Measurements from ENCODE around the gene GDPD4. TPM values are rescaled to one million over a fixed set of nuclear protein-coding genes. Genes with fewer than 3 reads are reported as not detected.
A peak's percentile ranks its signal among the peaks of the same experiment; 100 is the strongest.

The GDPD4 gene
- total and polyA plus RNA-seq, 2 donors = not detected

DNA sequence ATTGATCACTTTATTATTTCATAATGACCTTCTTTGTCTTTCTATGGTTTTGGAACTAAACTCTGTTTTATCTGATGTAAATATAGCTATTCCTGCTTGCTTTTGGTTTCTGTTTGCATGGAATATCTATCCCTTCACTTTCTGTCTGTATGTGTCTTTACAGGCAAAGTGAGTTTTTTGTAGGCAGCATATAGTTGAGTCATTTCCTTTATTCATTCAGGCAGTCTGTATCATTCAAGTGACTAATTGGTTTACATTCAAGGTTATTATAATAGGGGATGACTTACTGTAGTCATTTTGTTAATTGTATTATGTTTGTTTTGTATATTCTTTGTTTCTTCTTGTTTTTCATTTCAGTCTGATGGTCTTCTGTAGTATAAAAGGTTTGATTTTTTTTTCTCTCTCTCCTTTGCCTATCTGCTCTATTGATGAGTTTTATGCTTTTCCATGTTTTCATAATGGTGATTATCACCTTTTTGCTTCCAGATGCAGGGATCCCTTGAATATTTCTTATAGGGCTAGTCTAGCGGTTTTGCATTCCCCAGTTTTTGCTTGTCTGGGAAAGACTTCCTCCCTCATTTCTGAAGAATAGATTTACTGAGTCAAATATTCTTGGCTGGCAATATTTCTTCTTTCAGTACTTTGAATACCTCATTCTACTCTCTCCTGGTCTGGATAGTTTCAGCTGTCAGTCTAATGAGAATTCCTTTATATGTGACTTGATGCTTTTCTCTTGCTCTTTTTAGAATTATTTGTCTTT, 50.4 kb downstream of the GDPD4 start:
- no peak for DNase-seq (ENCODE audit: extremely low spot score)
- no peaks in the 10 kb centered on the region for H3K36me3 ChIP-seq (ENCODE audit: insufficient read depth)
- no peak overlapping the region for H3K27ac ChIP-seq (ENCODE audit: low read depth)
- 97% methylated on average over 1 of the region's 1 CpG for WGBS
- H3K4me1 ChIP-seq (ENCODE audit: insufficient read depth) = no peaks in the 10 kb centered on the region
- H3K4me3 ChIP-seq (ENCODE audit: low read depth, low read length) = no peak overlapping the region

DNA sequence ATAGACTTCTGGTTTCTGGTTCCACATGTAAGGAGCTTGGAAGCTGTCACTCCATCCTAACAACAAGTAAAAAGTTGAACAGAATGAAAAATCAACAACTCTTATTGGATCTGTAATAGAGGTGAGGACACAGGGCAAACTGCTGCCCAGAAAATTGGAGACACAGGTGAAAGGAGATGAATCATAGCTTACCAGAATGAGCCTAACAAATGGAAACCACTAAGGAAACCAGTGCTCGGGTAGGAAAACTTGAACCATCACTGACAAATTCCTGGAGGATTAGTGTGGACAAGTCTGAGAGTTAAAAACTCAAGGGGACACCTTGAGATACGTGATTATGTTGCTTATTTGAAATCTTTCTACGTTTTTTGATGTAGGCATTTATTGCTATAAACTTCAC, 52.1 kb downstream of the GDPD4 start:
- no peak overlapping the region for H3K4me3 ChIP-seq (ENCODE audit: low read depth, low read length)
- H3K4me1 ChIP-seq (ENCODE audit: insufficient read depth) = no peaks in the 10 kb centered on the region
- WGBS = 53% methylated on average over 3 of the region's 3 CpGs
- no peak overlapping the region for H3K27ac ChIP-seq (ENCODE audit: low read depth)
- DNase-seq (ENCODE audit: extremely low spot score) = no peak
- H3K36me3 ChIP-seq (ENCODE audit: insufficient read depth) = no peaks in the 10 kb centered on the region

DNA sequence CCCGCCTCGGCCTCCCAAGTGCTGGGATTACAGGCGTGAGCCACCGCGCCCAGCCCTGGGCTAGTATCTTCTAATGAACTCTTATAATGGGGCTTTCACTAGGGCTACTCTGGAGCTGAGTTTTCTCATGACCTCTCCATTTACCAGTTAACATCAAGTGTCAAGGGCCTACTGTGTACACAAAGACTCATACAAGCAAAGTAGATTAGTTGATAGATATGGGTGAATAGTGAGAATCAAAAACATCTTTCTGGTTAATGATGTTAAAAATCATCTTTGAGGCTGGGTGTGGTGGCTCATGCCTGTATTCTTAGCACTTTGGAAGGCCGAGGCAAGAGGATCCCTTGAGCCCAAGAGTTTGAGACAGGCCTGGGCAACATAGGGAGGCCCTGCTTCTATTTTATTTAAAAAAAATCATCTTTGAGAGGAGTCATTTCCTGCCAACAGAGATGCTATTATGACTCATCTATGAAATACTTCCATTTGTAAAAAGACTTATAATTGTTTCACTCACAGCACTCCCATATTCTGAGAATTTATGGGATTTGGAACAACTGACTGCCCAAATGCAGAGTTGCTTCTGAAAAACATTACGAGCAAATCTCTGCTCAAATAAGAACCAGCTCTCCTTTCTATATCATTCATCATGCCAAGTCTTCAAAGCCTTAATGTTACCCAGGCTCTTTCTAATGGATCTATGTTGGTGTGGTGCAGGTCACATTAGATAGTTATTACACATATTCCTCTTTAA, 57.0 kb downstream of the GDPD4 start:
- WGBS = 82% methylated on average over 7 of the region's 7 CpGs
- Histone ChIP-seq H3K4me3 (ENCODE audit: low read depth, low read length) (no peak overlapping the region), H3K36me3 (ENCODE audit: insufficient read depth) (no peaks in the 10 kb centered on the region), H3K27ac (ENCODE audit: low read depth) (no peak overlapping the region), H3K4me1 (ENCODE audit: insufficient read depth) (no peaks in the 10 kb centered on the region)
- peak; percentile 57 for DNase-seq (ENCODE audit: extremely low spot score)

DNA sequence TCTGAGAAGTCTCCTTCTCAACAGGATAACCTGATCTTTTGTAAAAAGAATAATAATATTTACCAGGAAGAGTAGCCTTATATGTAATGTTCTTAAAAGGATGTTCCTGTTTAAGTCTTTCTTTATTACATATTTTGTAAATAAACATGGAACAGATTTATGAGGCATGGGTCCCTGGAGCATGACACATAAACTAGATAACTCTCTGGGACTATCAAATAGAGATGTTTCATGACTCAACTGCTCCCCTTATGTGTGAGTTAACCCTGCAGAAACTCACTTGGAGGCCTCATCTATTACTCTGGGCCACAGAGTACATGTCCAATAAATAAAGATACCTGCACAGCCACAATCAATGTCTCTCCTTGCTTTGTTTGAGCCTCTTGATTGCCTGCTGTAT, 64.6 kb downstream of the GDPD4 start:
- Histone ChIP-seq H3K4me1 (ENCODE audit: insufficient read depth) (no peaks in the 10 kb centered on the region), H3K4me3 (ENCODE audit: low read depth, low read length) (no peak overlapping the region), H3K27ac (ENCODE audit: low read depth) (no peak overlapping the region), H3K36me3 (ENCODE audit: insufficient read depth) (no peaks in the 10 kb centered on the region)
- DNase-seq (ENCODE audit: extremely low spot score) = no peak

DNA sequence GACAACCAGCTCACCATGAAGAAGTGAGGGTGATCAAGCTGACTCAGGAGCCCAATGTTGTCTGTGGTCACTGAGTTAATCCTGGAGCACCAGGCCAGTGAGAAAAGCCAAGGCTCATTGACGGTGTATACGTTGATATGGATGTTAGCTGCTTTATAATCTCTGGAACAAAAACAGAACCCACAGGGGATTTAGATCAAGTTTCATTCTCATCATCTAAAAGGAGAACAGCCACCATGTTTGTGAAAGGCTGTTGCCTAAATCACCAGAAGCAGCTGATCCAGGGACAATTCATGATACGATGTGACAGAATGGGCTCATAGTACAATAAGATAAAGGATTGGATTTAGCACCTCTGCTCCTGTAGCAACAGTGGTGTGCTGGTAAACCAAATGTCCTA, 68.5 kb downstream of the GDPD4 start:
- 83% methylated on average over 3 of the region's 3 CpGs for WGBS
- Histone ChIP-seq H3K27ac (ENCODE audit: low read depth) (no peak overlapping the region), H3K36me3 (ENCODE audit: insufficient read depth) (no peaks in the 10 kb centered on the region), H3K4me1 (ENCODE audit: insufficient read depth) (no peaks in the 10 kb centered on the region), H3K4me3 (ENCODE audit: low read depth, low read length) (no peak overlapping the region)
- no peak for DNase-seq (ENCODE audit: extremely low spot score)

DNA sequence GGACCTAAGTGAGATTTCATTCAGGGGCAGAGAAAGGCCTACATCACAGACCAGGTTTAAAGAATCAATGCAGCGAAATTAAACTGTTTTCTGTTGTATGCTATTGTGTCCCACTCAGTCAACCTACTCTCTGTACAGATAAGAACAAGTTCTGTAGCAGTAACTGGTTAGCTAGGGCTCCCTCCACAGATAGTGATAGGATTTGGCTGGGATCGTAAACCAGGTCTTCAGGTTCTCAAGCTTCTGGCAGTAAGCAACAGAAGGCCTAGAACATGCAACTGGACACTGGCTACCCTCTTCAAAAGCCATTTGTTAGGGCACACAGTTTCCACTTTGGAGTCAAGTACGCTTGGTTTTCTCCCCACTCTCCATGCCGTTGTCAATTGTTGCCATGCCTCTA, 69.2 kb downstream of the GDPD4 start:
- no peak for DNase-seq (ENCODE audit: extremely low spot score)
- Histone ChIP-seq H3K4me3 (ENCODE audit: low read depth, low read length) (no peak overlapping the region), H3K27ac (ENCODE audit: low read depth) (no peak overlapping the region), H3K4me1 (ENCODE audit: insufficient read depth) (no peaks in the 10 kb centered on the region), H3K36me3 (ENCODE audit: insufficient read depth) (no peaks in the 10 kb centered on the region)
- WGBS = 91% methylated on average over 4 of the region's 4 CpGs

DNA sequence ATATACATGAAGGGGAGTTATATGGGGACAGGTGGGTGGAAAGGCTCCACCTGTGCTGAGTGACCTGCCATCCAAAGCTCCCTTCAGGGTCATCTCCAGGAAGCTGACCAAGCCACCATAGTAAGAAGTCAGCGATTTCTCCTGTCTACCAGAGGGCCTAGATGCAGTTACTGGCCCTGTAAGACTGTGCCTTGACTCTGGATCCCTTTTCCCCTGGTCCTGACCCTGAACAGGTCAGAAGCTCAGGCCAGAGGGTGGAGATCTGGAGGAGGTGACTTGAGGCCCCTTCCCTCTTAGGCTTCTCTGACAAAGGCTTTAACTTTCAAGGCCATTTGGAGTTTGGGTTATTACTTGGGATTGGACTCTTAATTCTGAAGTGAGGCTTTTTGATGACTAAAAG, 69.7 kb downstream of the GDPD4 start:
- no peaks in the 10 kb centered on the region for H3K4me1 ChIP-seq (ENCODE audit: insufficient read depth)
- no peaks in the 10 kb centered on the region for H3K36me3 ChIP-seq (ENCODE audit: insufficient read depth)
- H3K27ac ChIP-seq (ENCODE audit: low read depth) = no peak overlapping the region
- no peak for DNase-seq (ENCODE audit: extremely low spot score)
- 90% methylated on average over 1 of the region's 1 CpG for WGBS
- H3K4me3 ChIP-seq (ENCODE audit: low read depth, low read length) = no peak overlapping the region

DNA sequence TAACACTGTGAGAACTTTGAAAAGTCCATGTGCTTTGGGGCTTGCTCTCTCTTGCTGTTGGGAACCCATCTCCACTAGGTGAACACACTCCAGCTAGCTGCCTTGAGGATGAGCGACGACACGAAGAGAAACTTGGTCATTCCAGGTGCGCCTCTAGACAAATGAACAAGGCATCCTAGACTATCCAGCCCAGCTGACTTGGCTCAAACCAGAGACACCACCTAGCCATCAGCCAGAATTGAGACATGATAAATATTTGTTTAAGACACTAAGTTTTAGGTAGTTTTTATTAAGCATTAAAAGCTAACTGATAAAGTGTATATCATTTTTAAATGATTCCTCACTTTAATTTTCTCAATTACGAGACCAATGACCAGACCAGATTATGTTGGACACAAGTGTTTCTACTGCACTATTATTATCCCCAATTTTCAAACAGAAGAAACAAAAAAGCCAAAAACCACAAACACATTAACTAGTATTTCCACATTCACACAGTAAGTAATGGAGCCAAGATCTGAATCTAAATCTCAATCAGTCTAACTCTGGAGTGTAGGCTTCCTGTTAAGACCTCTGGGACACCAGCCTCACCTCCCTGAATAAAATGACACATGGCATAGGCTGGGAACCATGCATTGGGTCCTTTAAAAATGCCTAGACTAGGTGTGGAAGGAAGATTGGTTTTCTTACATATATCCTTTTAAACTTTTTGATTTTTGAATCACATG, 70.4 kb downstream of the GDPD4 start:
- H3K4me1 ChIP-seq (ENCODE audit: insufficient read depth) = no peaks in the 10 kb centered on the region
- H3K4me3 ChIP-seq (ENCODE audit: low read depth, low read length) = no peak overlapping the region
- H3K36me3 ChIP-seq (ENCODE audit: insufficient read depth) = no peaks in the 10 kb centered on the region
- no peak for DNase-seq (ENCODE audit: extremely low spot score)
- WGBS = 94% methylated on average over 5 of the region's 5 CpGs
- no peak overlapping the region for H3K27ac ChIP-seq (ENCODE audit: low read depth)

DNA sequence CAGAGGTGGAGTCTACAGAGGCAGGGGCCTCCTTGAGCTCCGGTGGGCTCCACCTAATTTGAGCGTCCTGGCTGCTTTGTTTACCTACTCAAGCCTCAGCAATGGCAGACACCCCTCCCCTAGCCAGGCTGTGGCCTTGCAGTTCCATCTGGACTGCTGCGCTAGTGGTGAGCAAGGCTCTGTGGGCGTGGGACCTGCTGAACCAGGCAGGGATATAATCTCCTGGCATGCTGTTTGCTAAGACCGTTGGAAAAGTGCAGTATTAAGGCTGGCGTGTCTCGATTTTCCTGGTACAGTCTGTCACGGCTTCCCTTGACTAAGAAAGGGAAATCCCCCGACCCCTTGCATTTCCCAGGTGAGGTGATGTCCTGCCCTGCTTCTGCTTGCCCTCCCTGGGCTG, 77.7 kb downstream of the GDPD4 start:
- H3K36me3 ChIP-seq (ENCODE audit: insufficient read depth) = no peaks in the 10 kb centered on the region
- WGBS = 65% methylated on average over 9 of the region's 9 CpGs
- no peak for DNase-seq (ENCODE audit: extremely low spot score)
- H3K27ac ChIP-seq (ENCODE audit: low read depth) = no peak overlapping the region
- H3K4me3 ChIP-seq (ENCODE audit: low read depth, low read length) = no peak overlapping the region
- H3K4me1 ChIP-seq (ENCODE audit: insufficient read depth) = no peaks in the 10 kb centered on the region

DNA sequence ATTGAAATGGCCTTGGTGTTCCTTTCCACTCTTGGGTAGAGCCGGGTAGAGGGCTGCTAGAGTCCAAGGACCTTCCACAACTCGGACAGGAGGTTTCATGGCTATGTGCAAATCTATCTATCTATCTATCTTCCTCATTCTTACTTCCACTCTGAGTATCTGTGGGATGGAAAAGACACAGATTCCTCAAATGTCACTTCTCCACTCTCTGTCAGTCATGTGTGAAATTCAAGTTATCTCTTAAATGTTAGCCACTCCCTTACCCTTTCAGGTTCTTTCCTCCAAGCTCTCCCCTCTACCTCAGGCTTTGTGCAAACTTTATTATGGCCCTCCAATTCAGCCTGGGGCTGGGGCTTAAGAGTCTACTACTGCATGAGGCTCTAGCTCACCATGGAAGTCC, 84.3 kb downstream of the GDPD4 start:
- no peak overlapping the region for H3K4me3 ChIP-seq (ENCODE audit: low read depth, low read length)
- no peaks in the 10 kb centered on the region for H3K4me1 ChIP-seq (ENCODE audit: insufficient read depth)
- DNase-seq (ENCODE audit: extremely low spot score) = no peak
- no peak overlapping the region for H3K27ac ChIP-seq (ENCODE audit: low read depth)
- no peaks in the 10 kb centered on the region for H3K36me3 ChIP-seq (ENCODE audit: insufficient read depth)
- 82% methylated on average over 2 of the region's 2 CpGs for WGBS

DNA sequence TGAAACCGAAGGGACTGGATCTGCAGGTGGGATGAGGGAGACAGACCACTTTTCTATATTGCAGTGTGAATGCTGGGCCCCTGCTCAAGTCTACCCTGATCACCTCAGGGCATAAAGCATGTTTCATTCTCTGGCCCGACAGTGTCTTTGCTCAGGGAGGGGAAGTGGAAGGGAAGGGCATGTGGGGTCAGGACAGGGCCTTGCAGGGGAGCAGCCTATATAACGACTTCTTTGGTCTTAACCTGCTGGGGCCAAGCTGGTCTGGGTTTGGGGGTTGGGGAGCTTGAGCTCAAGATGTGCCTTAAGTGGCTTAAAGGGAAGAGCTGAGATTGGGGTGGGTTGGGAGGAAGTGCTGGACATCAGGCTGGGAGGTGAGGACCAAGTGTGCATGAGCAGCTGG, 86.4 kb downstream of the GDPD4 start:
- Histone ChIP-seq H3K36me3 (ENCODE audit: insufficient read depth) (no peaks in the 10 kb centered on the region), H3K4me1 (ENCODE audit: insufficient read depth) (no peaks in the 10 kb centered on the region), H3K27ac (ENCODE audit: low read depth) (no peak overlapping the region), H3K4me3 (ENCODE audit: low read depth, low read length) (no peak overlapping the region)
- WGBS = 81% methylated on average over 3 of the region's 3 CpGs
- DNase-seq (ENCODE audit: extremely low spot score) = no peak

DNA sequence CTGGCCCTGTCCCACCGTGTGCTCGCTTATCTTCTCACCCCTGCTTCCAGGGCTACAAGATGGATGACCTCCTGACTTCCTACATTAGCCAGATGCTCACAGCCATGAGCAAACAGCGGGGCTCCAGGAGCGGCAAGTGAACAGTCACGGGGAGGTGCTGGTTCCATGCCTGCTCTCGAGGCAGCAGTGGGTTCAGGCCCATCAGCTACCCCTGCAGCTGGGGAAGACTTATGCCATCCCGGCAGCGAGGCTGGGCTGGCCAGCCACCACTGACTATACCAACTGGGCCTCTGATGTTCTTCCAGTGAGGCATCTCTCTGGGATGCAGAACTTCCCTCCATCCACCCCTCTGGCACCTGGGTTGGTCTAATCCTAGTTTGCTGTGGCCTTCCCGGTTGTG, 86.9 kb downstream of the GDPD4 start:
- 89% methylated on average over 9 of the region's 9 CpGs for WGBS

DNA sequence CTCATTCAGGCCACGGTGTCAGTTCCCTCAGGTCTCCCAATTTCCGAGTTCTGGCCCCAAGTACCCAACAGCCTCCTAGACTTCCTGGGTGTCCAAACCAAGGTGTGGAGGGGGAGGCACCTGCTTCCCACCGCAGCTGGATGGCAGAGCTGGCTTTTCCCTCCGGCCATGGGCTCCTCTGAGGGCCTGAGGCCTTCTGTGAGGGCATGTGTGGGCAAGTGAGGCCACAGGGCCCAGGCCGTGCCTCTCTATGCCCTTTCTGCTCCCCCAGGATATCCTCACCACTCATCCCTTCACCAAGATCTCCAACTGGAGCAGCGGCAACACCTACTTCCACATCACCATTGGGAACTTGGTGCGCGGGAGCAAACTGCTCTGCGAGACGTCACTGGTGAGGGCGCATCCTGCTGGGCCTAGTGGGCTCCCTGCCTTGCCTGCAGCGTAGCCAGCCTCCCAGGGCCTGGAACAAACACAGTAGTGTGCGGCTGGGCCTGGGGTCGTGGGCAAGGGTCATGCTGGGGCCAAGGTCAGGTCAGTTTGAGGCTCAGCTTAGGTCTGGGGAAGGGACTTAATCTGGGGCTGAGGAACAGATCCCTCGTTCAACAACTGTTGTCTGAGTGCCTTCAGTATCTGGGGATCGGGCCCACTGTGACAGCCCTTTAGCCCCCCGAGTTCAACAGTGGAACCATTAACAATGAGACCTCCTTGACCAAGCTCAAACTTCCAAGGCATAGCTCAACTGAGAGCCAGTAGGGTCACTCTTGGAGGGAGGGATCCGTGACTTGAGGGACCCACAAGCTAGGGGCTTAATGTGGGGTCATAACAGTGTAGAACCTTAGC, 87.7 kb downstream of the GDPD4 start:
- 91% methylated on average over 18 of the region's 18 CpGs for WGBS
- H3K4me1 ChIP-seq (ENCODE audit: insufficient read depth) = no peaks in the 10 kb centered on the region
- no peak for DNase-seq (ENCODE audit: extremely low spot score)
- no peaks in the 10 kb centered on the region for H3K36me3 ChIP-seq (ENCODE audit: insufficient read depth)
- no peak overlapping the region for H3K4me3 ChIP-seq (ENCODE audit: low read depth, low read length)
- H3K27ac ChIP-seq (ENCODE audit: low read depth) = no peak overlapping the region

More for the DNA sequence above, 86.9 kb downstream of the GDPD4 start:
- Histone ChIP-seq H3K4me1 (ENCODE audit: insufficient read depth) (no peaks in the 10 kb centered on the region), H3K4me3 (ENCODE audit: low read depth, low read length) (no peak overlapping the region), H3K27ac (ENCODE audit: low read depth) (no peak overlapping the region), H3K36me3 (ENCODE audit: insufficient read depth) (no peaks in the 10 kb centered on the region)
- no peak for DNase-seq (ENCODE audit: extremely low spot score)

Data from urinary bladder (tissue), 4 donors.